IPS-11a (cell line): ENCODE data around the gene RGS3.

Experiments
- H3K4me3 ChIP-seq: one replicate; pipeline ENCODE4 v1.5.1; 2013; ENCODE audit warnings: low read depth, low read length, control low read depth

RGS3 gene

GRCh38 chr9:113528088-113528487 is 64.6 kb downstream of the RGS3 start:
- H3K4me3 ChIP-seq = no peak overlapping the region

- H3K4me3 ChIP-seq = no peak overlapping the region
Measured at GRCh38 chr9:113528811-113529210, 65.3 kb downstream of the RGS3 start.

GRCh38 chr9:113529336-113530009 is 65.9 kb downstream of the RGS3 start:
- no peak overlapping the region for H3K4me3 ChIP-seq

- H3K4me3 ChIP-seq = no peak overlapping the region
Measured at GRCh38 chr9:113530022-113530635, 66.6 kb downstream of the RGS3 start.

- no peak overlapping the region for H3K4me3 ChIP-seq
Measured at GRCh38 chr9:113530942-113531341, 67.4 kb downstream of the RGS3 start.

GRCh38 chr9:113531919-113532808 is 68.6 kb downstream of the RGS3 start:
- H3K4me3 ChIP-seq = no peak overlapping the region

- H3K4me3 ChIP-seq = no peak overlapping the region
Measured at GRCh38 chr9:113532809-113533190, 69.3 kb downstream of the RGS3 start.

GRCh38 chr9:113533335-113534225 is 70.1 kb downstream of the RGS3 start:
- H3K4me3 ChIP-seq = no peak overlapping the region

- no peak overlapping the region for H3K4me3 ChIP-seq
Measured at GRCh38 chr9:113535756-113536155, 72.2 kb downstream of the RGS3 start.

GRCh38 chr9:113536166-113536482 is 72.6 kb downstream of the RGS3 start:
- H3K4me3 ChIP-seq = no peak overlapping the region

GRCh38 chr9:113536483-113537228 is 73.1 kb downstream of the RGS3 start:
- no peak overlapping the region for H3K4me3 ChIP-seq

- no peak overlapping the region for H3K4me3 ChIP-seq
Measured at GRCh38 chr9:113537229-113537810, 73.8 kb downstream of the RGS3 start.

- H3K4me3 ChIP-seq = no peak overlapping the region
Measured at GRCh38 chr9:113538131-113538530, 74.6 kb downstream of the RGS3 start.

- H3K4me3 ChIP-seq = no peak overlapping the region
Measured at GRCh38 chr9:113538701-113539430, 75.3 kb downstream of the RGS3 start.

GRCh38 chr9:113540466-113540865 is 76.9 kb downstream of the RGS3 start:
- no peak overlapping the region for H3K4me3 ChIP-seq

- H3K4me3 ChIP-seq = no peak overlapping the region
Measured at GRCh38 chr9:113541019-113541900, 77.7 kb downstream of the RGS3 start.

GRCh38 chr9:113542006-113542405 is 78.5 kb downstream of the RGS3 start:
- H3K4me3 ChIP-seq = no peak overlapping the region

GRCh38 chr9:113542741-113543140 is 79.2 kb downstream of the RGS3 start:
- no peak overlapping the region for H3K4me3 ChIP-seq
